NCI-H774 (cell line): Measurements from ENCODE around the gene SCIN.

Experiments
- DNase-seq: peaks from one replicate; lab custom pipeline; 2025; lab: John Stamatoyannopoulos, UW

Gene SCIN

DNA sequence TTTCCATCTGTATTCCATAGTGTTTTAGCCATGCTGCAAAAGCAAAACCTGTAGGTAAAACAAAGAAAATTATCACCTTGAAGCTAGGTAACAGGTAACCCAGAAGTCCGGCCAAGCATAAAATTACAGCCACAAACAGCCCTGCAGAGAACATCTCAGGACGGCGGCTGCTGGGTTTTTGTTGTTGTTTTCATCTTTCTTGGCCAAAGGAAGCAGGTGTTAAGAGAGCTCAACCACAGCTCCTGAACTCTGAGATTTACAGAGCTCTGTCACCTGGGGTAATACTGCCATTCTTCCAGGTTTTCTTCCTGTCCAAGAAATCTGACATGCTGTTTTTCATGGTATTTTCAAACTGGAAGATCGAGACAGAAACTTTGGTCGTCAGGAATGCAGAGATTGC, 847 bp upstream of the SCIN start:
- no peak for DNase-seq

DNA sequence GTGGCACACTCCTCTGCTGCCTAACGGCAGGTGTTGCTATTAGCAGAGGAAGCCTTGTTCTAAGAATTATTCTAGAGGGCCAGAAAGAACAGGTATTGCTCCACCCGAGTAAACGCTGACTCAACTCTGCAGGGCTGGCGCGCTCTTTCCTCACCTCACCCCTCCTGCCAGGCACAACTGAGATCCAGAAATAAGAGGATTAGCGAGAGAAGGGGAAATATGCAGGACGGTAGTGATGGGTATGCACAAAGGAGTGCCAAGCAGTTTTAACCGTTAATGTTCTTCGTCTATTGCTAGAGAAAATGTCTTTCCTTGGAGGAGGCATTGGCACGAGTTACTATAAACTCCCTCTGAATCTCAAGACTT, 369 bp upstream of the SCIN start:
- DNase-seq: no peak

DNA sequence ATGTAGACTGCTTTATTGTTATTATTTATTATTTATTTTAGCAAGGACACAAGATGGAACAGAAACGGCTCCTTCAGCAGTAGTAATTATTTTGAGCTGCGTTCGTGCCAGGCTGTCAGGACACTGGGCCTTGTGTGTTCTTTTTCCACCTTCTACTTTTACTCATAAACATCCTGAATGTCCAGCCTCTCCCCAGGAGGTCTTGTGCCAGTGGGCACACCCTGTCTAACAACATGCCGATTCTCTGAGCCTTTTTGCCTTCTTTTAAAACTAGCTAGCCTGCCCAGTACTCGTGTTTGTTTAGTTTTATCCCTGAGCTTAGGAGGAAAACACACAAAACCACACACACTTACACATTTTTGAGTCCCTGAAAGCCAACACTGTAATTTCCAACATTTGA, 1.2 kb downstream of the SCIN start:
- DNase-seq: no peak

DNA sequence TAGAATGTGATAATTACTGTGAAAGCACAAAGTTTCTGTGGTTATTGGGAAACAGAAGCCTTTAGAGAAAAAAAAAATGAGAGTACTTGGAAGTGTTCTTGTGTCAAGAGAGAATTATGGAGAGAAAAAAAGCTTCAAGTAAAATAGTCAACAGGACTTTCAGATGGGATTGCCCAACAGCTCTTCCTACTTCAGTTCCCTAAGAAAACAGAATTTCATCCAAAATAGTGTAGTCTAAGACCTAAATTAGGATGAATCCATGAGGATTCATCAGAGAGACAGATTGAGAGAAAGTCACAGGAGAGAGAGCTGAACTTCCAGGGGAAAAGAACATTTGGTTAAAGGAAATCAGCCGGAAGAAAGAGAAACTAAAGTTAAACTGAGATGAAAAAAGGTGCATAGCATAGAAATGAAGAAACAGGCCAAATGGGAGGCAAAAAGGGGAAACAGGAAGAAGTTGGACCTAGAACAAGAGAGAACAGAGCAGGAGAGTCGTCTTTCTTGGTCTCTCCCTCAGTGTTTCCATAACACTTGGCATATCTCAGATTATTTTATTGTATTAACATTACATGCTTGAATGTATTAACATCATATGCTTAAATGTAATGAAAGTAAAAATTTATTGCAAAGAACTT, 2.5 kb downstream of the SCIN start:
- DNase-seq: no peak

DNA sequence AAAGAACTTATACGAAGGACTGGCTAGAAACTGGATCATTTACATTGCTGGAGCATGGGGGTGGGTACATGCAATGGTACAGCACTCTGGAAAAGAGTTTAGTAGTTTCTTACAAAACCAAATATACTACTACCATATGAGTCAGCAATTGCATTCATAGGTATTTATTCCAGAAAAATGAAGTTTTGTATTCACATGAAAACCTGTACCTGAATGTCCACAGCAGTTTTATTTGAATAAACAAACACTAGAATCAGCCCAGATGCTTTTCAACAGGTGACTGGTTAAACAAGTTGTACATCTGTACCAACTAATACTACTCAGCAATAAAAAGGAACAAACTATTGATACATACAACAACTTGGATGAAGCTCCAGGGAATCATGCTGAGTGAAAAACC, 3.4 kb downstream of the SCIN start:
- DNase-seq: no peak

DNA sequence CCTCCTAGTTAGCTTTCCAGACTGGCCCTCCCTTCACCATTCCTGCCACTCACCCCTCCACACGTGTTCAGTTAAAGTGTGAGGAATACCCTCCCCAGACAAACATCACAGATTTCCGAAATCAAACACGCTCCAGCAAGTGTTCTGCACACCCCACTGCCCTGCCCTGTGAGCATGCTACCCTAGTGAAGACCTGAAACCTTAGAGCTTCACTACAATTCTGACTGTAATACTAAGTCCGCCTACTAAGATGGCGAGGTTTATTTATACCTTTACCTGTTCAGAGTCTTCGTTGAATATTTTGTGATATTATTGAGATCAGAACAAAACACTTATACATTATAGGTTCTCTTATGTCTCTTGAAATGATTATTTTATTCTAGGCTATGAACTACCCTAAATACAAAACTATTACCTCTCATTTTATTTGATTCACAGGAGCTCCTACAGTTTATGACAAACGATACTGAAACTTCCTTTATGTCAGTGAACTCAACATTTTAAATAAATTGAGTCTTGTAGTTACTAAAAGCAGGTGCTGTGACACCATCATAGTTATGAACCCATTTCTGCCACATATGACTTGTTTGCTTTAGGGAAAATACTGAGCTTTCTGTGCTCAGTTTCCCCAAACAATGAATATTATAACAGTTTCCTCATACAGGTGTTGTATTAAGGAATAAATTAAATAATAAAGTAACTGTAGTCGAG, 8.6 kb downstream of the SCIN start:
- DNase-seq: no peak

DNA sequence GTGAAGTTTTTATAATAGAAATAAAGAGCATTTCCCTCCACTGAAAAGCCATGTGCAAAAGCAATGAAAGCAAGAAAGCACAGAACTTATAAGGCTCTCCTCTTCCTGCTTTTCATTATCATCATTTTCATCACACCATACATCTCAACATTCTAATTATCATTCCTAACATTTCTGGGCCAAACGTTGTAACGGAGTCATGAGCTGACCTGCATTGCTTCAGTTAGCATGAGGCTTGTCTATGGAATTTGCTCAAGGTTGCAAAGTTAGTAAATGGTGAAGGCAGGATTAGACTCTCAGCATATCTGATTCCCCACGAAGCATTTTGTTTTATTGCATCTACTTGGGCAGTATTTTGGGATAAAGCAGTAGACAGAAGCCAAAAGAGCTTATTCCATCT, 11.4 kb downstream of the SCIN start:
- DNase-seq: no peak

DNA sequence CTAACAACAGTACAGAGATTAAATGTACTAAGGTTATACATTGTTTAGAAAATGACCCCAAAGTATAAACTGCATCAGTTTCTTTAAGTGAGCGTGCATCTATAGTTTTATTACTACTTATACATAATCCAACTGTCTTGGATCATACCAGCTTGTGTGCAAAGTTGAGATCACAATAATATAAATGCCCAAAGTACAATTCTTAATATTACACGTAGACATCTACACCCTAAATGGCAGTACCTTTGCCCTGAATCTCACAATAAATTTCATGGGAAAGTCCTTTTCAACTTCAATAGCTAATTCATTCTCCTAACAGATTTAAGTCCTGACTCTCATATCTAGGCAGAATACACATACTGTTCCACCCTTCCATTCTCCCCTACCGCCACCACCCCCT, 11.8 kb downstream of the SCIN start:
- DNase-seq: no peak

DNA sequence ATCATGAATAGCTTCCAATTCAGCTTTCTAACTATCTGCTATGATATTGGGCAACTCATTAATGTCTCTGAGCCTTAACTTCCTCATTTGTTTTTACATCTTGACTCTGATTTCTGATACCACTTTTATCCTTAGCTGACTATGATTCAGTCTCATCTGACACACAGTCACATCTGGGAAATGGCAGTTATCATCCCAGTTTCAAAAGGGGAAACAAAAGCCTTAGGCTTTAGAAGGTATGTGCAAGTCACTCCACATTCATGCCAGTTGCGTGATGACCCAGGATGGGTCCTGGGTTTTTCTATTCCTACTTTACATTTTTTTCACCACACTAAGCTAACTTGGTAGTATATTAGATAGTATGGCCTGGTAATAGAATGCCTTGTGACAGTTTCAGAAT, 12.7 kb downstream of the SCIN start:
- DNase-seq: no peak

DNA sequence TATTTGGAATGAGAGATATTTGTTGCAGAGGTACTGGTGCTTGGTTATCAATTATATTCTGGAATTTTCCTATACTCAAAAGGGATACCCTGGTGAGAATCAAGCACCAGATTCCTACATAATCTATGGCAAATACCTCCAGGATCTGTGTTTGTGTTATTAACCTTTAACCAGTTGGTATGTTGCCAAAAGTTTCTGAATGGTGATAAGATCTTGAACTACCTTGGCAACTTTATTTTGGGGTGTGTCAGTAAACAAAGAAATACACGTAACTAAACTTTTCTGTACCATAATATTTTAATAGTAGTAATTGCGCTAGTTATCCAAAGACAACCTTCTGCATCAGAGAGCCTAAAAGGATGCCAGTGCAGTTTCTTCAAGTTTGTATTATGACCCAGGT, 13.4 kb downstream of the SCIN start:
- no peak for DNase-seq

DNA sequence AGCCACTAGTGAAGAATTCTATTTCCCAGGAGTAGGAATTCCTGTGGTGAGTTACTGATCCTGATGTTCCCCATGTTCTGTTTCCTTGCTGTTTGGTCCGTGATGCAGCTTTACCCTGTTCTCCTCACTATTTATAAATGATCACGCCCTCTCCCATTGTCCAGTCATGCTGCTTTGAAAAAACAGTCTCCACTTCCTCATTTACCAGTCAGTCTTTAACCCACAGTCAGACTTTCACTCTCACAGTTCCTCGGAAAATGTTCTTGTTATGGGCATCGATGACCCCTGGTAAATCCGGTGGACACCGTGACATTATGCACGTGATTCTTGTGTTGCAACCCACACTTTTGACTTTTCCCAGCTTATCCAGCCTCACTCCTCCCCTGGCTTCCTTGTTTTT, 14.4 kb downstream of the SCIN start:
- DNase-seq: no peak

DNA sequence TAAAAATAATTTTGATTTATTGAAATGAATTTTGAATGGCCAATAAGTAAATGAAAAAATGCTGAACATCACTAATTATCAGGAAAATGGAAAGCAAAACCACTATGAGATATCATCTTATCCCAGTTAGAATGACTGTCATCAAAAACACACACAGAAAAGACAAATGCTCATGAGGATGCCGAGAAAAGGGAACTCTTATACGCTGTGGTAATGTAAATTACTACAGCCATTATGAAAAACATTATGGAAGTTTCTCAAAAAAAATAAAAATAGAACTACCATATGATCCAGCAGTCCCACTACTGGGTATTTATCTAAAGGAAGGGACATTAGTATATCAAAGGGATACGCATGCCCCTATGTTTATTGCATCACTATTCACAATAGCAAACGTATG, 15.8 kb downstream of the SCIN start:
- DNase-seq: no peak

DNA sequence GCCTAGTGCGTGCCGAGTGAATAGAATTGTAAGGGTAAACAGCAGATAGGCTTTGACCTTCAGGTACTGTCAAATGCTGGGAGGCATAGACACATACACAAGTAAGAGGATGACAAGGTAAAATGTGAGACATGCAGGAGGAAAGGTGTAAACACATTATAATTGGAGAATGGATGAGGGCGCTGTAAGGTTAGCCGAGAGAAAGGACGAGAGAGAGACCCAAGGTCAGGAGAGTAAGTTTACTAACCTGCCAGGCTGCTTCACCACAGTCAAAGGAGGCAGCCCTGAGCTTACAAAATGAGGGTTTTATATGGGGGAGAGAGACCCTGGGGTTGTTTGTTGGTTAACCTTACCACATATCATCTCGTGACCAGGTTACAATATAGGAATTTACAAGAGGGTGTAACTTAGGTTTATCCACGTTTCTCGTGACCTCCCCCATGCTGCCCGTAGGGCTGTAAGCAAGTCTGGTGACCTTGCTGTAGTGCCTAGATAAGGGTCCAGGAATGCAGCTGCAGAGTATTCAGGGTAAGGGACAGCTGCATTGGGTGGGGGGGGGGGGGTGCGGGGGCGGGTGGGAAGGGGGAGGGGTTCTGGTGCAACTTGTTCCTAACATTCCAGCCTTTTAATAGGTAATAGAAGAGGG, 17.9 kb downstream of the SCIN start:
- no peak for DNase-seq

DNA sequence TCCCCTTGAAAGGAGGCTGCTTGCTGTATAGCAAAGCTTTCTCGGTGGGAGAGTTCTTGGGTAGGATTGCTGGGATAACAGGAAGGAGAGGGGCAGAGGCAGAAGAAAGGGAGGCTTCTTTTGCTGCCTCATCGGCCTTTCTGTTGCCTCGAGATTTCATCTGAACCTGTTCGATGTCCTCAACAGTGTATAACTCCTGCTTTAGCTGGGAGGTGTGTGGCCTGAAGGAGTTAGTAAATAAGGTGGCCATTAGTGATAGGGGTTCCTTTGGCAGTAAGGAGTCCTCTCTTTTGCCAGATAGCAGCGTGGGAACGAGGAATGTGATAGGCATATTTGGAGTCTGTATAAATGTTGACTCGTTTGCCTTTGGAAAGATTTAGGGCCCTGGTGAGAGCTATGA, 20.0 kb downstream of the SCIN start:
- no peak for DNase-seq

DNA sequence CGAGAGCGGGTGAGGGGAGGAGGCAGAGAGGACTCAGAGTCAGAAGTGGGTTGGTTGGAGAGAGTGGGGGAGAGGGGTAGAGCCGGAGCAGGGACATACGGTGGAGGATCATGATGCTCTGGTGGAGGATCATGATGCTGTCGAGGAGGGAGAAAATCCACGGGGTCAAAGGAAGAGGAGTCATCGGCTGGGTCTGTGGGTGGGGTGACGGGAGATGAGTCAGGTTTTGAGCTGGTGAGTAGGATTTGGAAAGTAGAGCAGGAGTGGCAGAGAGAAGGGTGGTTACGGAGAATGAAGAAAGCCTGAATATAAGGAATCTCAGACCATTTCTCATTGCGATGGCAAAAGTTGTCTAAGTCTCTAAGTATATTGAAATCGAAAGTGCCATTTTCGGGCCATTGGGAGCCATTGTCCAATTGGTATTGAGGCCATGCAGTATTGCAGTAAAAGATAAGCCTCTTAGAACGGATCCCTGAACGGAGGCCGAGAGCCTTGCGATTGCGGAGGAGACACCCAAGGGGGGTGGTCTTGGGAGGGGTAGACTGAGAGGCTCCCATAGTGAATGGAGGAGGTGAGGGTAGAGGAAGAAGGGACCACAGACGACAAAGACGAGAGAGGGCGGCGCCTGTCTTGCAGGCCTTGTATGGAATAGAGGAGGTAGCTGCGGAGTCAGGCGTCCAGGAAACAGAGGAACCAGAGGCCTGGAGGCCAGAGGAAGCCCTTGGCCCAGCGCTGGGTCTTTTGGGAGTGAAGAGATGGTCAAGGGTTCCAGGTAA, 23.8 kb downstream of the SCIN start:
- no peak for DNase-seq

DNA sequence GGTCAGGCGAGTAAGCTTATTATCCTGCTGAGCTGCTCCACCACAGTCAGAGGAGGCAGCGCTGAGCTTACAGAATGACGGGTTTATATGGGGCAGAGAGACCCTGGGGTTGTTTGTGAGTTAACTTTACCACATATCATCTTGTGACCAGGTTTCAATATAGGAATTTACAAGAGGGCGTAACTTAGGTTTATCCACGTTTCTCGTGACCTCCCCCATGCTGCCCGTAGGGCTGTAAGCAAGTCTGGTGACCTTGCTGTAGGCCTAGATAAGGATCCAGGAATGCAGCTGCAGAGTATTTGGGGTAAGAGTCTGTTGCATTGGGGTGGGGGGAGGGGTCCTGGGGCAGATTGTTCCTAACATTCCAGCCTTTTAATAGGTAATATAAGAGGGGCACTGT, 24.6 kb downstream of the SCIN start:
- DNase-seq: no peak

DNA sequence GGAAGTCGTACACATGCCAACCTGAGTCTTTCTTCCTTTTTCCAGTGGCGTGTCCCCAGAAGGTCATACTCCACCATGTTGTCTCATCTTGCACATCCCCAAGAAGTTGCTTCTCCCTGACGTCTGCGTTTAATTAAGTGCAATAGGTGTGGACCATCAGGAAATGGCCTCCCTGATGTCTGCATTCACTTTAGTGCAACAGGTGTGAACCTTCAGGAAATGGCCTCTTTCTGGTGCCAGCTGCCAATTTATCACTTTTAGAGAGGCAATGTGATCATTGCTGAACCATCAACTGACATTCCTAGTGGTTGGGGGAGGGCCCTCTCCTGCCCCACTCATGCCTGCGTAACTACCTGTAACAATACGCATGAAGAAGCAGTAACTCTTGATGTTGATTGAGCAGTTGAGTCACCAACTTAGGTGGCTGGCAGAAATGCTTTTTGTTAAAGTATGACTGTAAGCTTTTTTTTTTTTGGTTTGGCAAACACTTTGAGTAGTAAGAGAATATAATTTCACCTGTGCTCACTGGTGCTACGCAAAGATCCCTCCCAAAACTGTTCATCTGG, 25.8 kb downstream of the SCIN start:
- no peak for DNase-seq

DNA sequence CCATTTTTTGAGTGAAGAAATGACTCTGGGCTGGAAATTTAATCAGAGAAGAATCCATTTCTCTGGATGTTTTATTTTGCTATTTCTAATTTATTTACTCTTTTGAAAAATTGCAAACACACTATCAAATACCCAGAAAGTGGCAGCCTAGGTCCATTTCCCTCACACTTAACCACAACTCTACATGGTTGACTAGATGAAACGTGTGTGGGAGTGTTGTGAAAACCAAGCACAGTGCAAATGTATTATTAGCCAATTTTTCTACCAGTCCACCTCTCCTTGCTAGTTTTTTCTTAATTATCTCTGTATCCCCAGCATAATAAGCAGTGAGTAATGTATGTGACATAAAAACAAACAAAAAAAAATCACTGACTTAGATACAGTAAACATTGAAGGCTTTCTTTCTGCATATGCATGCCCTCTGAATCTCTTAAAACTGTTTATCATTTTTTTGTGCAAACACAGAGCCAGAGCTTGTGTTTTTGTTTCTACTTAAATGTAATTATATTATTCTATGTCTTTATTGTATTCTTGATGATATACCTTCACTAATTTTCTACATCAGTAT, 30.9 kb downstream of the SCIN start:
- DNase-seq: no peak

DNA sequence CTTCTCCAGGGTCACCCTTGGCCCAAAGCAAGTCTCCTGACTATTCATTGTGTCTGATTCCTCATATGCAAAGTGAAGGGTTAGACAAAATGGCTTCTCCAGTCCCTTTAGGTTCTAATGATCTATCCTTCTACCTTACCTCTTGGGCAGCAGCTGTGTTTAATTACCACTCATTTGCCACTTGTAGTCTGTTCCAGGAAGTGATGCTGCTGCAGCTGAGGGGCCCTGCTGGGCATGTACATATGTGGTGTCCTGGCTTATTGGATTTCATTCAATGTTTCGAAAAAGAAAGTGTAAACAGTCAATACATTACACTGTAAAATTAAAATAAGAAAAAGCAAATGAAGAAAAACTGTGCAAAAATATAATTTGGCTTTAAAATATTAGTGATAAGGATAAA, 36.6 kb downstream of the SCIN start:
- peak; percentile 90 for DNase-seq

DNA sequence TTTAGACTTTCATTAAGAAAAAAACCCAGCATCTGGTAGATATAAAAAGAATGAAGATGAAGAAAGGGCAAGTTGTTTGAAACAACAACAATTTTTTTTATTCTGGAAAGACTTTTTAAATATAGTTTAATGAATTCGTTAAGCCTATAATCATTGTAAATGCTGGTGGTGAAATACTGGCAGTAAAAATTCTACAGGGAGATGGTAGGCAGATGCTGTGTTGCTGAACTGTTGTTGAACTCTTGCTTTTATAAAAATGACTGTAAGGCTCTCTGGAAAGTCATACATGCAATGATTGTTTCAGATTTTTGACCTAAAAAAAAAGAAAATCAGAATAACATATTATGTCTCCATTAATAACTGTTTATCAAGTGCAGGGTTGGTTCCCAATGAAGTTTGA, 39.0 kb downstream of the SCIN start:
- no peak for DNase-seq

DNA sequence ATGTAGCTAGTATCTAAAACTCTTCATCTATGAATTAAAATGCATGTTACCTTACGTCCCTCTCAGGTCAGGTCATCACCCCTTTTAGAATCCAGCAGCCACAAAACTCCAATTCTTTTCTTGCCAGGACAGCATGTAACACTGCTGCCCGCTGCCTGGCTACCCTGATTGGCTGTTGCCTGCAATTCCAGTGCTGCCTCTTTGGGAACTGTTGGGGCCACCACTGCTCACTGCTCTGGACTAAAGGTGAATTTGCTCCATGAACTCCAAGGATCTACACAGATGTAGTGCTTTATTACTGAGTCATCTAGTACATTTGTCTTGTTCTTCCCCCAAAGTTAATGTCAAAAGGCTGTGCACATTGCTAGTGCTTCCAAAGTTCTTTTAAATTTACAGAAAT, 40.4 kb downstream of the SCIN start:
- no peak for DNase-seq

DNA sequence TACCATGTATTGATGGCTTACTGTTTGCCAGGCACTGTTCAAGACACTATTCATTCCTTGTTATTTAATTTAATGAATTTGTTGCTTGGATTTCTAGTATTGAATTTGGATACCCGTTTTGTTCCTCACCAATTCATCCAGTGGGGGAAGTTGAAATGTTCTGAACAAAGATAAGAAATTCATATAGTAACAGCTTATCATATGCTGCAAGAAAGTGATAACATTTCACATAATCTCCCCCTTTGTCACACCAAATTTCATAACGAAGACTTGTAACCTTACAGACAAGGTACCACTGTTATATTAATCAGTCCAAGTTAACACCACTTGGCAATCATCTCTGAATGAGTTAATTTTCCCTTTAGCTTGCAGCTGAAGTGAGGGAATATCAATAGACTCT, 42.1 kb downstream of the SCIN start:
- no peak for DNase-seq
